ENCODE results near the gene NUDT3.

DNA sequence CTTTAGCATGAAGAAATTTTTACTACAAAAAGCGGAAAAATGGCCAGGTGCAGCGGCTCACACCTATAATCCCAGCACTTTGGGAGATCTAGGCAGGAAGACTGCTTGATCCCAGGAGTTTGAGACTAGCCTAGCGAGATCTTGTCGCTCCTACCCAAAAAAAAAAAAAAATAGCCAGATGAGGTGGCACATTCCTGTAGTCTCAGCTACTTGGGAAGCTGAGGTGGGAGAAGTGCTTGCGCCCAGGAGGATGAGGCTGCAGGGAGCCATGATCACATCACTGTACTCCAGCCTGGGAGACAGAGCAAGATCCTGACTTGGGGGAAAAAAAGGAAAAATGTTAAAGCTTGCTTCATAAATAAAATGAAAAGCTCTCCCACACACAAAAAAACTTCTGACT is 14.5 kb downstream of the NUDT3 start:
- TF ChIP-seq, protein P1, sequence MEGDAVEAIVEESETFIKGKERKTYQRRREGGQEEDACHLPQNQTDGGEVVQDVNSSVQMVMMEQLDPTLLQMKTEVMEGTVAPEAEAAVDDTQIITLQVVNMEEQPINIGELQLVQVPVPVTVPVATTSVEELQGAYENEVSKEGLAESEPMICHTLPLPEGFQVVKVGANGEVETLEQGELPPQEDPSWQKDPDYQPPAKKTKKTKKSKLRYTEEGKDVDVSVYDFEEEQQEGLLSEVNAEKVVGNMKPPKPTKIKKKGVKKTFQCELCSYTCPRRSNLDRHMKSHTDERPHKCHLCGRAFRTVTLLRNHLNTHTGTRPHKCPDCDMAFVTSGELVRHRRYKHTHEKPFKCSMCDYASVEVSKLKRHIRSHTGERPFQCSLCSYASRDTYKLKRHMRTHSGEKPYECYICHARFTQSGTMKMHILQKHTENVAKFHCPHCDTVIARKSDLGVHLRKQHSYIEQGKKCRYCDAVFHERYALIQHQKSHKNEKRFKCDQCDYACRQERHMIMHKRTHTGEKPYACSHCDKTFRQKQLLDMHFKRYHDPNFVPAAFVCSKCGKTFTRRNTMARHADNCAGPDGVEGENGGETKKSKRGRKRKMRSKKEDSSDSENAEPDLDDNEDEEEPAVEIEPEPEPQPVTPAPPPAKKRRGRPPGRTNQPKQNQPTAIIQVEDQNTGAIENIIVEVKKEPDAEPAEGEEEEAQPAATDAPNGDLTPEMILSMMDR (IDR thresholded peaks at IDR 0.05): no peak
- TF ChIP-seq POLR2A (IDR thresholded peaks at IDR 0.05): no peak

Measured in ovary (tissue), 3 donors.